Femur (tissue), 1 donor: ENCODE measurements around the gene FOXO3.
"Not testable (repeated sequence)": the region's sequence is repeated elsewhere in the genome, so short reads cannot be mapped to it uniquely, and the experiment has no call there.

ENCODE experiments used
- DNase-seq: peaks from one replicate; pipeline ENCODE4 v3.0.0-alpha.2; 2017

FOXO3 gene

DNA sequence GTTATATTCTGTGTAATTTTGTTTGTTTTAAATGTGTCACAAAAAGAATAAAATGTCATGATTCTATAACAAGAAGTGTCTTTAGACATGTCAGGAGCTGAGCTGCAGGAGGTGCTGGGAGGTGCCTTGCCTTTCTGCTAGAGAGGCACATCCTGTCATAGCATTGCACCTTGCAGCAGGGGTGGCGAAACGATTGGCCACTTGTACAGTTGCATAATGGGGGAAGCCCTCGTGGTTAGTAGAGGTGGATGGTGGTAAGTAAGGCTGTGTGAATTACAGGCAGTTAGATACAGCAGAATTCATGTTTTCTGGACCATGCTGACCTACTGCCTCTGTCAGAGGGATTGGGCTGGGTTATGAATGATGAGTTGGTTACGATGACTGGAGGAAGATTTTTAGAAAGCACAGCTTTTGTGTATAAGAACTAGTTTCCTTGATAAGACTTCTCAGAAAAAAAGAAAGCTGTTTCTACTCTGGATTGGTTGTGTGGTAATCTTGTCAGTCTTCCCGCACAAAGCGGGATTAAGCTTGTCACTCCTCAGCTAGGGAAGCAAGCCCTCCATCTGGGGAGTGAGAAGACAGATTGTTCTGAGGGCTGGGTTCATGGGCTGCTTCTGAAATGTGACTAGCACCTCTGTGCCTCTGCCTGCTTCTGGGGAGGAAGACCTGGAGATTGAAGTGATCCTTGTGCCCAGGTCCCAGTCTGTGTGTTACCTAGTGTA, 74.9 kb downstream of the FOXO3 start:
- peak; percentile 34 for DNase-seq

DNA sequence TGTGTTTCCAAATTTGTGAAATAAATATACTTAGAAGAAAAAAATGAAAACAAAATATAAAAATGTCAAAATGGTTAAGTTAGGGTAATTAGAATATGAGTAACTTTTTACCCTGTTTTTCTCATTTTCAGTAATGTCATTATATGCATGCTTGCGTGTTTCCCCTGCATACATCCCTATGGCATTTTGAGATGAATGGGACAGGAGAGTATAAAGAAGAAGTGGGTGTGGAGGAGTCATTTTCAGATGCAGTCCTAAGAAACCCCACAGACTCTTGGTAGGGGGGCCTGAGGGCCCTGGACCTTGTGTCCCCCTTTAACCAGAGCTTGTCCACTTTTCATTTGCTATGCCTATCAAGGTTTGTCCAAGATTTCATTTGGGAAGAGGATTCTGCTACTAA, 77.2 kb downstream of the FOXO3 start:
- DNase-seq: no peak

DNA sequence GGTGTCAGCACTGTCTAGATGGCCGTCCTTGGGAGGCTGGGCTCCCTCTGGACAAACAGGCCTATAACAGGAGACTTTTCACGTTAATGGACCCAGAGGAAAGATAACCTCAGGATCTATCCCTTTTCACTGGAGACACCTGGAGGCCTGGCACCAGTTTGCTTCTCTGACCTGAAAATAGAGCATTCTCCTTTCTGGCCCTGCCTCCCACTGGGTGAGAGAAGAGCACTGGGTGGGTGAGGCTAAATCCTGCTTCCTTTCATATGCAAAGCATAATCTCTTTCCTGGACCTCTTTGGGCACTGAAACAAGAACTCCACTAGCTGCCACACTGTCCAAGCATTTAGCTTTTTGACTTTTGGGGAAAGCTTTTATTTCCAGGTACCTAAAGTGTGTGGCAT, 78.3 kb downstream of the FOXO3 start:
- no peak for DNase-seq

- no peak for DNase-seq
Observed at GRCh38 chr6:108640104-108640503, 79.4 kb downstream of the FOXO3 start.

DNA sequence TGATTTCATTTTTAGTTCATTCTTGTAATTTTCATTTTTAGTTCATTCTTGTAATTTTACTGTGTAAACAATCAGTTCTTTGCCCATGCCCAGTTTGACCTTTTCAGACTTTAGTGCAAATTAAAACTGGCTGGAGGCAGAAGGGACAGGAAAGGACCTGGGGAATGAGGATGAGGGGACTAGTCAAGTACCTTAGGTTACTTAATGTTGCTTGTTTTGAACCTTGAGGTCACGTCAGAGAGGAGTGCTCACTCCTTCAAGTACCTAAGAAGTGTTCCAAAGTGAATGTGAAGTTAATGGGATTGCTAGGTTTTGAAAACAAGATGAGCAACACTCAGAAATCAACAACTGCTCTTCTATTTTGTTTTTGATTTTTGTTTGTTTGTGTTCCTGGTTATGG, 82.5 kb downstream of the FOXO3 start:
- DNase-seq: no peak

DNA sequence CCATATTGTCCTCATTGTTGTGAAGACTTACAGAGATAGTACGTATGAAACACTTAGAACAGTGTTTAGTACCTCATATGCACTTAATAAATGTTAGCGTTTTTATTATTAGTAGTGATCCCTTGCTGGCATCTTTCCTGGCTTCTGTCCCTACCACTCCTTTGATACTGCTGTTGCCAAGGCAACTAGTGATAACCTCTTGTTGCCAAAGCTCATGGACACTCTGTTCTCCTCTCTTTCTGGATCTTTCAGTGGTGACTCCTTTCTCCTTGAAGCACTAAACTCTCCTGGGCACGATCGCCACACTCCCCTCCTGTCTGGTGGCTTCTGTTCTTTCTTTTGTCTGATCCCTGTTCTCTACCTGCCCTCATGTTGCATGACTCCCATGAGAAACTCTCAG, 83.5 kb downstream of the FOXO3 start:
- DNase-seq: no peak

- no peak for DNase-seq
Observed at GRCh38 chr6:108648191-108648590, 87.5 kb downstream of the FOXO3 start.

- no peak for DNase-seq
Observed at GRCh38 chr6:108650325-108650724, 89.6 kb downstream of the FOXO3 start.

GRCh38 chr6:108650781-108651180, 90.1 kb downstream of the FOXO3 start:
- DNase-seq: no peak

- DNase-seq: peak; percentile 80
Observed at GRCh38 chr6:108651340-108652227, 90.9 kb downstream of the FOXO3 start.

GRCh38 chr6:108652375-108652774, 91.7 kb downstream of the FOXO3 start:
- DNase-seq: no peak

DNA sequence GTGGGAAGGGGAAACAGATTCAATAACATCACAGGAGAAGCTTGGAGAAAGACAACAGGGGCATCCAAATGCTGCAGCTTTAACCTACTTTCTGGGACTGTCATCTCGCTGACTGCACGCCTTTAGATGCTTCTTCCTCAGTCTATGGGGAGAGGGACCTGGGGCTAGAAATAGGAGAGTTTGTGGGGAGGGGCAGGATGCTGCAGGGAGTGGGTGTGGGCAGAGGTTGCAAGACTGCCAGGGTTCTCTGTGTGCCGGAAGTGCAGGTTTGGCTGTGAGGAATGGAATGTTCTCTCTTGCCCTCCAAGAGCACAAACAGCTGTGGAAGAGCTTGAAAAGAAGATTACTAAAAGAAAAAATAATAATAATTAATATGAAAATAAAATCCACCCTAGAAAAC, 93.2 kb downstream of the FOXO3 start:
- peak; percentile 49 for DNase-seq

GRCh38 chr6:108654465-108655106, 93.9 kb downstream of the FOXO3 start:
- DNase-seq: no peak

DNA sequence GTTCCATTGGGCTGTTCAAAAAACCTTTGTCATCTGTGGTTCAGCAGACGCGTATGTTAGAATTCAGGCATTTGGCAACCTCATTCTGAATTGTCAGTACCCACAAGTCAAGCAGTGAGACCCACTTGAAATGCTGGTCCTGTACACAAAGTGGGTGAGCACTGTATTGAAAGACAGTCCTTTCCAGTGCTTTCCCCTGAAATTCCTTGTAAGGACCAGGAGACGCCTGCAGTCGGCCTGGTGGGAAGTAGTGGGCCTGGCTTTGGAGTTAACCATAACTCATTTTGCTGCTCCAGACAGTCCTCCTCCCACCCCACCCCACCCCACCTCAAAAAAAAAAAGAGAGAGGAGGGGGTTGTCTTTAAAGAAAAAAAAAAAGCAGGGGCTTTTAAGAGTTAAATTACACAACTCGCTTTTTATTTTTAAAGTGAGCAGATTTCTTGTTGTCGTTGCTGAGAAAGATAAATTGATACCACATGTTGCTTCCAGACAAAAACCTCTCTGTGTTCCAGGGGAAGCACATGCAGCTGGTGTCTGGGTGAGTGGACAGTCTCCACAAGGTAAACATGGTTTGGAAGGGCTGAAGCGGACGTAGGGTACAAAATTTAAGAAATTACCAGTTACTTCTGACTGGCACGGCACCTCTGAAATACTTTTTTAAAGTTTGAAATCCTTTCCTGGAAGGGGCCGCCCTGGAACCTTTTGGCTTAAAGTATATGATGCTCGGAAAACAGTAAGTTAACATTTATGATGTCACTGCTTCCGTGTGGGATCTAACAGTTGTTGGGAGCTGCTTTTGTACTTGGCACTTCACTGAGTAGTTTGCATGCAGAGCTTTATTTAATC, 95.3 kb downstream of the FOXO3 start:
- peak; percentile 80 for DNase-seq

DNA sequence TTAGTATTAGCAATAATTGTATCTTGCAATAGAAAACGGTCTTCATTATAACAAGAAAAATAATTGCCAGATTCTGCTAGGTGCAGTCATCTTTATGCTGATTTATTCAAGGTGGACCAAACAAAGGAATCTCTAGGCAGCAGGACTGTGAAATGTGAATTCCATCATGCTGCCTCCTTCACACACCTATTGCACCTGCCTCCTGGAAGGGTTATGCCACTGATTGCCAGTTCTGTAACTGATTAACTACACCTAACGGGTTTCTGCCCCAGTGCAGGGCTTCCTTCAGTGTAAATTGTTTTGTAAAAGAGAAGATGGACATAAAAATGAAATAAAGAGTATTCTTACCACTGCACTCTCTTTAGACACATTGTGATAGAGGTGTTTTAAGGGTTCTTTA, 96.1 kb downstream of the FOXO3 start:
- no peak for DNase-seq

GRCh38 chr6:108658174-108658573, 97.5 kb downstream of the FOXO3 start:
- DNase-seq: no peak

DNA sequence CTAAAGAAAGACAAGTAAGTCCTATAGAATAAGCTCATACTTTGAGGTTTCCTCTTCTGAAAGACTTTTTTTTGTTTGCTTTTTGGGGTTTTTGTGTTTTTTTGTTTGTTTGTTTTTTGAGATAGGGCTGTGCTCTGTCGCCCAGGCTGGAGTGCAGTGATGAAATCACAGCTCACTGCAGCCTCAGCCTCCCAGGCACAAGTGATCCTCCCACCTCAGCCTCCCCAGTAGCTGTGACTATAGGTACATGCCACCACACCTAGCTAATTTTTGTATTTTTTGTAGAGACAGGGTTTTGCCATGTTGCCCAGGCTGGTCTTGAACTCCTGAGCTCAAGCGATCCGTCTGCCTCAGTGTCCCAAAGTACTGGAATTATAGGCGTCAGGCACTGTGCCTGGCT, 98.1 kb downstream of the FOXO3 start:
- DNase-seq: not testable (repeated sequence)

DNA sequence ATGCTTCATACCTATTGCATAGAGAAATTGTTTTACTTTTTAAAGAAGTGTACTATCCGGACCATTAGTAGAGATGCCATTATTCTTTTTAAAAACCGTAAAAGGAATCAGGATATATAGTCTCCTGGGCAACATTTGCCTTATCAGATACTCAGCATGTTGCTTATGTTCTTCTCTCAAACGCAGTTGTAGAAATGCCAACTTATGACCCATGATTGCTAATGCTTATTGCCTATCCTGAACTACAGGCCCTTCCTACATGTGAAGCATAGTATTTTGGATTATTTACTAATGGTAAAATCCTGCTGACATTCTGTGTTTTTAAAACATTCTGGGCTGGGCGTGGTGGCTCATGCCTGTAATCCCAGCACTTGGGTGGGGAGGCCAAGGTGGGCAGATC, 99.5 kb downstream of the FOXO3 start:
- DNase-seq: no peak

DNA sequence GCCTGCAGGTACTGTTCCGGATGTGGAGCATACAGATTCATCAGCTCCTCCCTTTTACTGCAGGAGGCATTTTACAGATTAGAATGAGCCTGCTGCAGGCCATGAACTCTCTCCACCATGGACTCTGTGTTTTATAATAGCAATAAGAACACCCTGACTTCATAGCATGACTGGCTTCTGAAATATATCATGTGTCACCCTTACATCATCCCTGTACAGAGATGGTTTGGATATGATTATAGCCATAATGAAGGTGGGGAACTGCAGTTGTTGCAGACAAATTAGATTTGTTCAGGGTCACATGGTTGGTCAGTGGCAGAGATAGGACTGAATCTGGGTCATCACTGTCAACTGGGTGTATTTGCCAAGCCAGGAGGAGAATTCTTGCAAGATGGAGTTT, 100.7 kb downstream of the FOXO3 start:
- DNase-seq: no peak

DNA sequence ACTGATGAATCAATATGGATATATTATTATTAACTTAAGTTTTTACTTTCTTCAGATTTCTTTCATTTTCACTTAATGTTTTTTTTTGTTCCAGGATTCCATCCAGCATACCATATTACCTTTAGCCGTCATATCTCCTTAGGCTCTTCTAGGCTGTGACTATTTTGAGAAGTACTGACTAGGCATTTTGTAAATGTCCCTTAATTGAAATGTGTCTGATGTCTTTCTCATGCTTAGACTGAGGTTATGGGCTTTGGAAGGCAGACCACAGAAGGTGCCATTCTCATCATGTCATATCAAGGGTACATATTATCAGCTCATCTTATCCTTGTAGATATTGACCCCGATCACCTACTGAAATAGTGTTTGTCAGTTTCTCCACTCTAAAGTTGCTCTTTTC, 101.3 kb downstream of the FOXO3 start:
- DNase-seq: no peak

DNA sequence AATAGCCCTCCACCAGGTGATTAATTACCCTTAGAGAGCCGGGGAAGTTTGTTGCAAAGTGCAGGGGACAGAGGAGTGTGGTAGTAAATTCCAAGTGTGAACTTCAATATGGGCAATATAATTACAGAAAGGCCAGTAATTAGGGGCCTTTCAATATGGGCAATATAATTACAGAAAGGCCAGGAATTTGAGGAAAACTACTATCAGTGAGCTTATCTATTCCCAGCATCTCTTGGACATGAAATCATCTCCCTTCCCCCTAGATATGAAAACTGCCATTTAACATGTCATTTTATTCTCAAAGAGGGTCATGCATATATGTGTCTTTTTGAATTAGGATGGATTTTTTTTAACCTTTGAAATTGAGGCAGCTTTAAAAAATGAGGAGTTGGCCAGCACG, 102.0 kb downstream of the FOXO3 start:
- no peak for DNase-seq

GRCh38 chr6:108663494-108664064, 102.9 kb downstream of the FOXO3 start:
- not testable (repeated sequence) for DNase-seq
